GM12878 (cell line): ENCODE data around the gene ZNF284. TPM values are rescaled to one million over a fixed set of nuclear protein-coding genes. Genes with fewer than 3 reads are reported as not detected.

ENCODE experiments used
- CBX3 ChIP-seq: fragments of 200-600 bp; sonication (generic); IDR thresholded peaks from 2 replicates; pipeline ENCODE4 v1.6.1; 2016; ENCODE audit warnings: low read depth, borderline replicate concordance
- MAX ChIP-seq: IDR thresholded peaks from 2 replicates; pipeline ENCODE4 v1.6.1; 2012; ENCODE audit warnings: low read depth, low read length, improper control_type of control experiment
- POU2F2 ChIP-seq: IDR thresholded peaks from 3 replicates; pipeline ENCODE4 v1.6.1; 2011; ENCODE audit warnings: low read depth, mild to moderate bottlenecking, low read length, borderline replicate concordance
- RELB ChIP-seq: fragments of 450-650 bp; IDR thresholded peaks from 2 replicates; pipeline ENCODE4 v1.6.1; 2017; ENCODE audit warnings: low read depth, mild to moderate bottlenecking, moderate library complexity
- RFX5 ChIP-seq: IDR thresholded peaks from 2 replicates; pipeline ENCODE4 v1.6.1; 2011; ENCODE audit warnings: low read depth, low read length, improper control_type of control experiment
- TAF1 ChIP-seq: IDR thresholded peaks from 2 replicates; pipeline ENCODE4 v1.6.1; 2011; ENCODE audit warnings: mild to moderate bottlenecking, low read depth, low read length, borderline replicate concordance
- polyA plus RNA-seq, 11 experiments: library from polyadenylated mRNA; depleted of rRNA in 4 of 11; unstranded in 6 of 11; stranded (reverse) in 5 of 11; fragments of >200 nt; fragmentation: Nextera tagmentation in 4 of 11; fragmentation: Illumina TruSeq in 1 of 11; extraction: Ambion mirVana in 4 of 11; extraction: Trizol in 1 of 11; gene quantifications; 1 replicate in 1 of 11; 2 replicates in 10 of 11; pipeline versions ENCODE4 v1.2.1 to v1.2.3, GENCODE V29; 2011 to 2016; ENCODE audit warnings: inconsistent platforms in 2 of 11, missing spikeins in 2 of 11, low read depth in 1 of 11
- total RNA-seq, 4 experiments: library from RNA; depleted of rRNA in 3 of 4; stranded (reverse); fragments of >200 nt in 3 of 4; fragmentation: Illumina TruSeq in 1 of 4; extraction: Trizol in 1 of 4; gene quantifications; 2 replicates each; pipeline versions ENCODE4 v1.2.1 to v1.2.3, GENCODE V29; 2013 to 2021
- TF ChIP-seq, protein P1 (sequence below): fragments of 450-650 bp; formaldehyde crosslinking; IDR thresholded peaks from 2 replicates; pipeline ENCODE4 v1.5.0; 2022; ENCODE audit warnings: mild to moderate bottlenecking, missing genetic modification characterization
- TF ChIP-seq, protein P2 (sequence below): fragments of 450-650 bp; IDR thresholded peaks from 2 replicates; pipeline ENCODE4 v1.6.1; 2018; ENCODE audit warnings: mild to moderate bottlenecking, low read depth, moderate library complexity; ENCODE audit not compliant: partially characterized antibody

ZNF284 gene
- total and polyA plus RNA-seq, 10 of the 15 experiments (the other 5 are each of a cell fraction or from before 2014, with no cell fraction given) = 0.35 to 1.7 (median 0.60) TPM

DNA sequence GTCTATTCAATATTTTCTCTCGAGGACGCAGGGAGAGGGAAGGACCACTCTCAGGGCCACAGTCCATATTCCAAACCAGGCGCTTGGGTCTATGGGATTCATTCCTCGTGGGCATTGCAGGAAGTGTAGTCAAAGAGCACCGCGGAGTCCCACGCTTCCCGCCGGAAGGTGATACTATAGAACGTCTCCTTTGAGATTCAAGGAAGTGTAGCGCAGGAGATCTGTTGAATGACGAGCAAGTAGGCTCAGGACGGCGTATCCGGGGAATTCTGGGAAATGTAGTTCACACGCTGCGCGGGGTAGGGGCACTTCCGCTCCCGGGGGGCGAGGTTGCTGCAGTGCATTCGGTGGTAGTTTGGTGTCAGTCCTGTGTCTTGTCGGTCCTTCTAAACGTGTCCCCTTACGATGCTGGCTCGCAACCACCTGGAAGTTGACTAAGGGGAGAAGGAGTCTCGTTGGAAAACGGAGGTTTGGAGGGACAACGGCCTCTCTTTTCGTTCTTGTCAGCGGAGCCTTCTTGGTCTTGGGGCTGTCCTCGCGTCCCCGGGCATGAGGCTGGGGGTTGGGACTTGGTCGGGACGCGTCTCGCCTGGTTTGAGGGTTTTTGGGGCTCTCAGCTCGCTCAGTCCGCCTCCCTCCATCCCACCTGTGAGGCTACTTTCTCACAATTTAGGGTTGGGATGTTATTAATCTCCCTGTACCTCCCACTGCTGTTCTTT is at the start of gene ZNF284 (continued):
- TF ChIP-seq, protein P1, sequence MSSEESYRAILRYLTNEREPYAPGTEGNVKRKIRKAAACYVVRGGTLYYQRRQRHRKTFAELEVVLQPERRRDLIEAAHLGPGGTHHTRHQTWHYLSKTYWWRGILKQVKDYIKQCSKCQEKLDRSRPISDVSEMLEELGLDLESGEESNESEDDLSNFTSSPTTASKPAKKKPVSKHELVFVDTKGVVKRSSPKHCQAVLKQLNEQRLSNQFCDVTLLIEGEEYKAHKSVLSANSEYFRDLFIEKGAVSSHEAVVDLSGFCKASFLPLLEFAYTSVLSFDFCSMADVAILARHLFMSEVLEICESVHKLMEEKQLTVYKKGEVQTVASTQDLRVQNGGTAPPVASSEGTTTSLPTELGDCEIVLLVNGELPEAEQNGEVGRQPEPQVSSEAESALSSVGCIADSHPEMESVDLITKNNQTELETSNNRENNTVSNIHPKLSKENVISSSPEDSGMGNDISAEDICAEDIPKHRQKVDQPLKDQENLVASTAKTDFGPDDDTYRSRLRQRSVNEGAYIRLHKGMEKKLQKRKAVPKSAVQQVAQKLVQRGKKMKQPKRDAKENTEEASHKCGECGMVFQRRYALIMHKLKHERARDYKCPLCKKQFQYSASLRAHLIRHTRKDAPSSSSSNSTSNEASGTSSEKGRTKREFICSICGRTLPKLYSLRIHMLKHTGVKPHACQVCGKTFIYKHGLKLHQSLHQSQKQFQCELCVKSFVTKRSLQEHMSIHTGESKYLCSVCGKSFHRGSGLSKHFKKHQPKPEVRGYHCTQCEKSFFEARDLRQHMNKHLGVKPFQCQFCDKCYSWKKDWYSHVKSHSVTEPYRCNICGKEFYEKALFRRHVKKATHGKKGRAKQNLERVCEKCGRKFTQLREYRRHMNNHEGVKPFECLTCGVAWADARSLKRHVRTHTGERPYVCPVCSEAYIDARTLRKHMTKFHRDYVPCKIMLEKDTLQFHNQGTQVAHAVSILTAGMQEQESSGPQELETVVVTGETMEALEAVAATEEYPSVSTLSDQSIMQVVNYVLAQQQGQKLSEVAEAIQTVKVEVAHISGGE (CRISPR knock-in tag) = no peak
- TF ChIP-seq POU2F2 (peak; percentile 7; the same call in 1 of the 3 replicates), TAF1 (peak; percentile 27; the same call in 1 of the 2 replicates), RFX5 (no peak), MAX (peak; percentile 65), RELB (peak; percentile 73), CBX3 (no peak)
- TF ChIP-seq, protein P2, sequence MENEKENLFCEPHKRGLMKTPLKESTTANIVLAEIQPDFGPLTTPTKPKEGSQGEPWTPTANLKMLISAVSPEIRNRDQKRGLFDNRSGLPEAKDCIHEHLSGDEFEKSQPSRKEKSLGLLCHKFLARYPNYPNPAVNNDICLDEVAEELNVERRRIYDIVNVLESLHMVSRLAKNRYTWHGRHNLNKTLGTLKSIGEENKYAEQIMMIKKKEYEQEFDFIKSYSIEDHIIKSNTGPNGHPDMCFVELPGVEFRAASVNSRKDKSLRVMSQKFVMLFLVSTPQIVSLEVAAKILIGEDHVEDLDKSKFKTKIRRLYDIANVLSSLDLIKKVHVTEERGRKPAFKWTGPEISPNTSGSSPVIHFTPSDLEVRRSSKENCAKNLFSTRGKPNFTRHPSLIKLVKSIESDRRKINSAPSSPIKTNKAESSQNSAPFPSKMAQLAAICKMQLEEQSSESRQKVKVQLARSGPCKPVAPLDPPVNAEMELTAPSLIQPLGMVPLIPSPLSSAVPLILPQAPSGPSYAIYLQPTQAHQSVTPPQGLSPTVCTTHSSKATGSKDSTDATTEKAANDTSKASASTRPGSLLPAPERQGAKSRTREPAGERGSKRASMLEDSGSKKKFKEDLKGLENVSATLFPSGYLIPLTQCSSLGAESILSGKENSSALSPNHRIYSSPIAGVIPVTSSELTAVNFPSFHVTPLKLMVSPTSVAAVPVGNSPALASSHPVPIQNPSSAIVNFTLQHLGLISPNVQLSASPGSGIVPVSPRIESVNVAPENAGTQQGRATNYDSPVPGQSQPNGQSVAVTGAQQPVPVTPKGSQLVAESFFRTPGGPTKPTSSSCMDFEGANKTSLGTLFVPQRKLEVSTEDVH = no peak
